ENCODE results near the gene ANK2.

The ANK2 gene

DNA sequence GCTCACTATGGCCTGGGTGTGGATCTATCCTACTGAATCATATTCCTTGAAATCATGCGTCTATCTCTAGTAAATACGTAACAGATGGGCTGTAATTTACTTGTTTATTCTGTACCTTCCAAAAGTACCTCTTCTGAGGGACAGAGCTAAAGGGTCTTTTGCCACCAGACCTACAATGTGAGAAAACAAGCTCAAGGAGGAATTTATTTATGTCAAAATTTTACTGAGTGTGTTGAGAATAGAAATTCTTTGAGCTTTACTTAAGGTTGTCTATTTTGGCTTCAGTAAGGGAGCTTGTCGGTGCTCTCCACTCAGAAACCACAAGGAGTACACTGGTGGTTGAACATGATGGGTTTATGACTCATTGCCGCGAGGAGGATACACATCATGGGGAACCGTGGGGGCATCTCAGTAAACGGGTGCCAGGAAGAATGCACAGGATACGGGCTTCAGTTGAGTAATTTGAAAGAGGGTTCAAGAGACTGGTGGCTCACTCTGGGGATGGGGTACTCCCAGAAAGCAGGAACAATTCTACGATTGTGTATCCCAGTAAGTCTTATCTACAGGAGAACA lies 3.0 kb downstream of the ANK2 start:
- Histone ChIP-seq H3K9me3 (ENCODE audit: insufficient read depth, low read length) (no peaks in the 10 kb centered on the region), H3K9ac (ENCODE audit: low read length) (no peak overlapping the region), H2AFZ (ENCODE audit: low read depth, low read length, severe bottlenecking) (no peak overlapping the region), H3K4me3 (ENCODE audit: insufficient read depth, low read length, poor library complexity, severe bottlenecking) (no peak overlapping the region), H3K9me2 (replicated peaks; ENCODE audit: insufficient read depth, low read length) (no peaks in the 10 kb centered on the region), H3K36me3 (ENCODE audit: low read length) (no peaks in the 10 kb centered on the region), H3K4me2 (ENCODE audit: low read depth, low read length, poor library complexity, severe bottlenecking) (no peak overlapping the region), H3K27ac (ENCODE audit: low read depth, low read length) (no peak overlapping the region), H4K20me1 (ENCODE audit: low read depth, low read length) (no peaks in the 10 kb centered on the region), H3K79me2 (ENCODE audit: insufficient read depth, low read length) (no peaks in the 10 kb centered on the region), H3K27me3 (ENCODE audit: low read length) (no peaks in the 10 kb centered on the region), H3F3A (ENCODE audit: insufficient read depth) (no peaks in the 10 kb centered on the region)
- TF ChIP-seq, protein P1, sequence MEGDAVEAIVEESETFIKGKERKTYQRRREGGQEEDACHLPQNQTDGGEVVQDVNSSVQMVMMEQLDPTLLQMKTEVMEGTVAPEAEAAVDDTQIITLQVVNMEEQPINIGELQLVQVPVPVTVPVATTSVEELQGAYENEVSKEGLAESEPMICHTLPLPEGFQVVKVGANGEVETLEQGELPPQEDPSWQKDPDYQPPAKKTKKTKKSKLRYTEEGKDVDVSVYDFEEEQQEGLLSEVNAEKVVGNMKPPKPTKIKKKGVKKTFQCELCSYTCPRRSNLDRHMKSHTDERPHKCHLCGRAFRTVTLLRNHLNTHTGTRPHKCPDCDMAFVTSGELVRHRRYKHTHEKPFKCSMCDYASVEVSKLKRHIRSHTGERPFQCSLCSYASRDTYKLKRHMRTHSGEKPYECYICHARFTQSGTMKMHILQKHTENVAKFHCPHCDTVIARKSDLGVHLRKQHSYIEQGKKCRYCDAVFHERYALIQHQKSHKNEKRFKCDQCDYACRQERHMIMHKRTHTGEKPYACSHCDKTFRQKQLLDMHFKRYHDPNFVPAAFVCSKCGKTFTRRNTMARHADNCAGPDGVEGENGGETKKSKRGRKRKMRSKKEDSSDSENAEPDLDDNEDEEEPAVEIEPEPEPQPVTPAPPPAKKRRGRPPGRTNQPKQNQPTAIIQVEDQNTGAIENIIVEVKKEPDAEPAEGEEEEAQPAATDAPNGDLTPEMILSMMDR (IDR thresholded peaks at IDR 0.05; ENCODE audit: insufficient read depth, low read length, poor library complexity, severe bottlenecking) = no peak
- TF ChIP-seq EZH2phosphoT487 (conservative IDR thresholded peaks at IDR 0.05; ENCODE audit: low read length) = no peak

DNA sequence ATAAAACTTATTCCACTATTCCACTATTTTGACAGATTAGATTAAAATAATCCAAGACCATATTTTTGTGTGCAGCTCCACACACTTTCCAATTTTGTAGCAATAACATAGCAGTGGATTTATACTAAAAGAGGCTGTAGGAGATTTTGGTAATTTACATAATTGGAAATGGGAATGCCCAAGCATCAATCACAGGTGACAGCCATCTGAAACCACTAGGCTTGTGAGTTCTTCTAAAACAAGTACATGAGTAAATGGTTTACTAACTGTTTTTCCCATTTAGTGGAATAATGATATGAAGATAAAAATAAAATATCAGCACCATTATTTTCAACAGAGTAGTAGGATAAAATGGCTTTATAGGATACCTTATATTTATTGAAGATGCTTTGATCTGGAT lies 4.4 kb downstream of the ANK2 start:
- Histone ChIP-seq H2AFZ (ENCODE audit: low read depth, low read length, severe bottlenecking) (no peak overlapping the region), H3K9me3 (ENCODE audit: insufficient read depth, low read length) (no peaks in the 10 kb centered on the region), H3K36me3 (ENCODE audit: low read length) (no peaks in the 10 kb centered on the region), H3K9ac (ENCODE audit: low read length) (no peak overlapping the region), H3K27ac (ENCODE audit: low read depth, low read length) (no peak overlapping the region), H3F3A (ENCODE audit: insufficient read depth) (no peaks in the 10 kb centered on the region), H3K79me2 (ENCODE audit: insufficient read depth, low read length) (no peaks in the 10 kb centered on the region), H3K4me3 (ENCODE audit: insufficient read depth, low read length, poor library complexity, severe bottlenecking) (no peak overlapping the region), H3K27me3 (ENCODE audit: low read length) (no peaks in the 10 kb centered on the region), H4K20me1 (ENCODE audit: low read depth, low read length) (no peaks in the 10 kb centered on the region), H3K4me2 (ENCODE audit: low read depth, low read length, poor library complexity, severe bottlenecking) (no peak overlapping the region), H3K9me2 (replicated peaks; ENCODE audit: insufficient read depth, low read length) (no peaks in the 10 kb centered on the region)
- no peak for TF ChIP-seq EZH2phosphoT487 (conservative IDR thresholded peaks at IDR 0.05; ENCODE audit: low read length)
- TF ChIP-seq, protein P1 (IDR thresholded peaks at IDR 0.05; ENCODE audit: insufficient read depth, low read length, poor library complexity, severe bottlenecking) = no peak

DNA sequence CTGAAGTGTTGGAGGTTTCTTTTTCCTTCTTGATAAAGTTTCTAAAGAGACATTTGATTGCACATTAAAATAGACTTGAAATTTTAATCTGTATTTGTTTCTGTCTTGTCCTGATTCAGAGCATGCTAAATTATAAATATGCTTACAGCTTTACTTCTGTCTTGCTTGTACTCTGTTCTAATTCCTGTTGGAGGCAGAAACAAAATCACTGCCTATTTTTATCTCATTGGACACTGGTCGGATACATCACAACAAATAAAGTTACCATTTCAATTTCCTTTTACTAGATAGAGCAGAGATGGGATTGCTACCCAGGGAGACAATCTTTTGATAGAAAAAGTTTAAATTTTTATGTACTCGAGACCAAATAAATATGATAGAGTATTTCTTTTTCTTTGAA lies 6.9 kb downstream of the ANK2 start:
- H3K79me2 ChIP-seq (ENCODE audit: insufficient read depth, low read length) = no peaks in the 10 kb centered on the region
- no peaks in the 10 kb centered on the region for H3F3A ChIP-seq (ENCODE audit: insufficient read depth)
- no peak overlapping the region for H2AFZ ChIP-seq (ENCODE audit: low read depth, low read length, severe bottlenecking)
- H4K20me1 ChIP-seq (ENCODE audit: low read depth, low read length) = no peaks in the 10 kb centered on the region
- H3K36me3 ChIP-seq (ENCODE audit: low read length) = no peaks in the 10 kb centered on the region
- H3K9me3 ChIP-seq (ENCODE audit: insufficient read depth, low read length) = no peaks in the 10 kb centered on the region
- H3K4me3 ChIP-seq (ENCODE audit: insufficient read depth, low read length, poor library complexity, severe bottlenecking) = no peak overlapping the region
- no peak overlapping the region for H3K4me2 ChIP-seq (ENCODE audit: low read depth, low read length, poor library complexity, severe bottlenecking)
- H3K27ac ChIP-seq (ENCODE audit: low read depth, low read length) = no peak overlapping the region
- H3K9me2 ChIP-seq (replicated peaks; ENCODE audit: insufficient read depth, low read length) = no peaks in the 10 kb centered on the region
- TF ChIP-seq EZH2phosphoT487 (conservative IDR thresholded peaks at IDR 0.05; ENCODE audit: low read length) = no peak
- TF ChIP-seq, protein P1 (IDR thresholded peaks at IDR 0.05; ENCODE audit: insufficient read depth, low read length, poor library complexity, severe bottlenecking) = no peak
- H3K9ac ChIP-seq (ENCODE audit: low read length) = no peak overlapping the region
- no peaks in the 10 kb centered on the region for H3K27me3 ChIP-seq (ENCODE audit: low read length)

All from SU-DHL-6 (cell line).